Keratinocyte (primary cell): ENCODE measurements around the gene KIAA0408. TPM values are rescaled to one million over a fixed set of nuclear protein-coding genes. Genes with fewer than 3 reads are reported as not detected.

ENCODE experiments used
- DNase-seq: peaks from one replicate; pipeline ENCODE4 v3.0.0-alpha.2; 2011; ENCODE audit warnings: low read depth, missing footprints, low spot score
- FAIRE-seq: peaks from 2 replicates; lab custom pipeline; 2011; peaks lifted over from hg19 to GRCh38; lab: Jason Lieb, UNC
- H2AFZ ChIP-seq: 2 replicates; pipeline ENCODE4 v1.6.0; 2012; ENCODE audit warnings: low read length, control low read depth, inconsistent platforms; ENCODE audit not compliant: control insufficient read depth
- H3K27ac ChIP-seq: 2 replicates; pipeline ENCODE4 v1.5.1; 2011; ENCODE audit warnings: low read length; ENCODE audit not compliant: control insufficient read depth, insufficient read depth
- H3K27me3 ChIP-seq: 3 replicates; pipeline ENCODE4 v1.6.0; 2011; ENCODE audit warnings: low read length; ENCODE audit not compliant: control insufficient read depth, insufficient read depth; ENCODE audit errors: extremely low read depth
- H3K36me3 ChIP-seq, 2 experiments: 2 replicates in 1 of 2; 3 replicates in 1 of 2; pipeline ENCODE4 v1.5.1; 2011; ENCODE audit warnings: low read length in 2 of 2, mild to moderate bottlenecking in 1 of 2; ENCODE audit not compliant: control insufficient read depth in 2 of 2, insufficient read depth in 2 of 2; ENCODE audit errors: extremely low read depth in 1 of 2
- H3K4me1 ChIP-seq: 3 replicates; pipeline ENCODE4 v1.5.1; 2011; ENCODE audit warnings: low read length; ENCODE audit not compliant: control insufficient read depth, insufficient read depth; ENCODE audit errors: extremely low read depth
- H3K4me2 ChIP-seq: 3 replicates; pipeline ENCODE4 v1.6.0; 2011; ENCODE audit warnings: low read depth, low read length; ENCODE audit not compliant: control insufficient read depth, insufficient read depth; ENCODE audit errors: extremely low read depth
- H3K4me3 ChIP-seq, 3 experiments: fragments of 200-600 bp in 1 of 3; sonication (generic) in 1 of 3; 2 replicates in 2 of 3; 3 replicates in 1 of 3; pipeline ENCODE4 v1.5.1; 2011 to 2016; ENCODE audit warnings: low read length in 3 of 3, mild to moderate bottlenecking in 3 of 3, control low read depth in 2 of 3, inconsistent platforms in 1 of 3, low read depth in 1 of 3, mixed read lengths in 1 of 3, mixed run types in 1 of 3, moderate library complexity in 1 of 3; ENCODE audit not compliant: control insufficient read depth in 2 of 3, insufficient read depth in 2 of 3; ENCODE audit errors: extremely low read depth in 1 of 3
- H3K79me2 ChIP-seq: 2 replicates; pipeline ENCODE4 v1.6.0; 2012; ENCODE audit warnings: low read length; ENCODE audit not compliant: control insufficient read depth, insufficient read depth
- H3K9ac ChIP-seq: 3 replicates; pipeline ENCODE4 v1.6.0; 2011; ENCODE audit warnings: low read length; ENCODE audit not compliant: control insufficient read depth, insufficient read depth; ENCODE audit errors: extremely low read depth
- H3K9me1 ChIP-seq: 3 replicates; pipeline ENCODE4 v1.6.0; 2011; ENCODE audit warnings: low read length; ENCODE audit not compliant: control insufficient read depth, insufficient read depth; ENCODE audit errors: extremely low read depth
- H3K9me3 ChIP-seq: 2 replicates; pipeline ENCODE4 v1.5.1; 2012; ENCODE audit warnings: low read depth, low read length; ENCODE audit not compliant: control insufficient read depth
- H4K20me1 ChIP-seq: 3 replicates; pipeline ENCODE4 v1.6.0; 2011; ENCODE audit warnings: low read length; ENCODE audit not compliant: control insufficient read depth, insufficient read depth; ENCODE audit errors: extremely low read depth
- CTCF ChIP-seq, 3 experiments: IDR thresholded peaks in 1 of 3; conservative IDR thresholded peaks in 1 of 3; optimal IDR thresholded peaks in 1 of 3; 2 replicates in 2 of 3; 3 replicates in 1 of 3; pipeline versions ENCODE3 to v1.5.1; 2011; ENCODE audit warnings: low read length in 3 of 3, mild to moderate bottlenecking in 3 of 3, moderate library complexity in 2 of 3, control low read depth in 1 of 3, inconsistent platforms in 1 of 3; ENCODE audit not compliant: insufficient read depth in 2 of 3; ENCODE audit errors: extremely low read depth in 1 of 3
- EZH2 ChIP-seq: IDR thresholded peaks from one replicate; pipeline ENCODE4 v1.6.1; 2012; ENCODE audit warnings: inconsistent platforms, mild to moderate bottlenecking, low read length, moderate library complexity
- dilution Hi-C: fragments of 300-500 bp; cut with MboI; formaldehyde crosslinking; loops from one replicate; pipeline ENCODE4 v1.7.0; 2020; ENCODE audit warnings: low sequenced_read_pairs; ENCODE audit not compliant: extremely low pct_ligation_motif_present
- polyA plus RNA-seq, 5 experiments: library from polyadenylated mRNA; depleted of rRNA in 3 of 5; stranded (reverse) in 3 of 5; stranded (forward) in 1 of 5; unstranded in 1 of 5; fragments of >200 nt; gene quantifications; 1 replicate in 1 of 5; 2 replicates in 3 of 5; 3 replicates in 1 of 5; pipeline versions ENCODE4 v1.2.1 to v1.2.3, GENCODE V29; 2011 to 2012; ENCODE audit warnings: missing spikeins in 2 of 5, low read depth in 1 of 5, low replicate concordance in 1 of 5

Gene KIAA0408
- polyA plus RNA-seq, 1 donor (not counting 4 experiments of a cell fraction or from before 2014, with no cell fraction given), result 0.12 TPM

- no peak overlapping the region for H3K4me2 ChIP-seq
- no peaks in the 10 kb centered on the region for H3K36me3 ChIP-seq
- H3K9me3 ChIP-seq, result no peaks in the 10 kb centered on the region
- FAIRE-seq, result no peak
- no peak overlapping the region for H3K27ac ChIP-seq
- no peaks in the 10 kb centered on the region for H4K20me1 ChIP-seq
- DNase-seq, result no peak
- peaks cover 4% of the 10 kb centered on the region for H3K4me1 ChIP-seq
- no peaks in the 10 kb centered on the region for H3K27me3 ChIP-seq
- no peak overlapping the region for H2AFZ ChIP-seq
- no peak for TF ChIP-seq EZH2
- no peak for TF ChIP-seq CTCF (optimal IDR thresholded peaks at IDR 0.05 in 1 of 3, IDR thresholded peaks at IDR 0.05 in 1 of 3, conservative IDR thresholded peaks at IDR 0.05 in 1 of 3; ENCODE audit: extremely low read depth in 1 of 3, insufficient read depth in 2 of 3, low read length in 3 of 3)
- no peaks in the 10 kb centered on the region for H3K9me1 ChIP-seq
- H3K79me2 ChIP-seq, result no peaks in the 10 kb centered on the region
- H3K9ac ChIP-seq, result no peak overlapping the region
- no peak overlapping the region for H3K4me3 ChIP-seq
- dilution Hi-C loops, result no loop called here
Observed at GRCh38 chr6:127486934-127487333, 27.7 kb upstream of the KIAA0408 start.

GRCh38 chr6:127484212-127484863 lies 25.1 kb upstream of the KIAA0408 start:
- no peak for FAIRE-seq

More at GRCh38 chr6:127484212-127484863, 25.1 kb upstream of the KIAA0408 start:
- Histone ChIP-seq H3K27ac (no peak overlapping the region), H3K27me3 (no peaks in the 10 kb centered on the region), H3K9ac (no peak overlapping the region), H4K20me1 (no peaks in the 10 kb centered on the region), H3K9me3 (no peaks in the 10 kb centered on the region), H3K4me2 (peak overlapping the region; percentile 18), H3K9me1 (no peaks in the 10 kb centered on the region), H3K4me3 (no peak overlapping the region), H3K4me1 (peaks cover 11% of the 10 kb centered on the region), H2AFZ (peak overlapping the region; percentile 8), H3K36me3 (no peaks in the 10 kb centered on the region), H3K79me2 (no peaks in the 10 kb centered on the region)
- dilution Hi-C loops, result no loop called here
- no peak for TF ChIP-seq CTCF (optimal IDR thresholded peaks at IDR 0.05 in 1 of 3, IDR thresholded peaks at IDR 0.05 in 1 of 3, conservative IDR thresholded peaks at IDR 0.05 in 1 of 3; ENCODE audit: extremely low read depth in 1 of 3, insufficient read depth in 2 of 3, low read length in 3 of 3)
- TF ChIP-seq EZH2, result no peak
- no peak for DNase-seq
